Measurements from ENCODE around the gene FOXP3.

- TF ChIP-seq POLR2A (IDR thresholded peaks at IDR 0.05) (no peak), CTCF (IDR thresholded peaks at IDR 0.05) (no peak)
Measured at GRCh38 chrX:49300703-49301102, 36.2 kb upstream of the FOXP3 start.
